ENCODE results near the gene MEIOC. TPM values are rescaled to one million over a fixed set of nuclear protein-coding genes. Genes with fewer than 3 reads are reported as not detected.

The MEIOC gene
- total and polyA plus RNA-seq, 9 of the 15 experiments (the other 6 are each of a cell fraction or from before 2014, with no cell fraction given): 0.04 to 0.23 (median 0.06) TPM; not detected in 5

GRCh38 chr17:44646280-44646679 lies 10.0 kb upstream of the MEIOC start:
- no peak for ATAC-seq
- Histone ChIP-seq H3K4me2 (ENCODE audit: insufficient read depth, low read length) (no peak overlapping the region), H4K20me1 (replicated peaks; ENCODE audit: control insufficient read depth, insufficient read depth, low read length) (no peaks in the 10 kb centered on the region), H3K79me2 (ENCODE audit: control insufficient read depth, insufficient read depth, low read length) (no peaks in the 10 kb centered on the region), H3K4me3 (no peak overlapping the region), H3K36me3 (ENCODE audit: control insufficient read depth, insufficient read depth, low read length) (no peaks in the 10 kb centered on the region), H3K9me3 (replicated peaks; ENCODE audit: control insufficient read depth, insufficient read depth, low read depth, low read length) (no peaks in the 10 kb centered on the region), H2AFZ (ENCODE audit: low read depth, low read length) (no peak overlapping the region), H3K9ac (ENCODE audit: insufficient read depth in 1 of 2, low read depth in 2 of 2, low read length in 2 of 2) (no peak overlapping the region), H3K9me1 (ENCODE audit: control insufficient read depth, insufficient read depth, low read length) (no peaks in the 10 kb centered on the region), H3K27me3 (ENCODE audit: control insufficient read depth in 2 of 2, insufficient read depth in 2 of 2, low read length in 2 of 2) (peaks cover 17 to 22% of the 10 kb centered on the region in 2 experiments), H3K4me1 (replicated peaks in 1 of 2; ENCODE audit: control insufficient read depth in 2 of 2, insufficient read depth in 2 of 2, low read length in 2 of 2) (peaks cover 0 to 3% of the 10 kb centered on the region in 2 experiments; a peak in 2 of 5 replicates), H3K27ac (ENCODE audit: extremely low read depth, low read depth, low read length) (no peak overlapping the region)
- no TSS peak for BruUV-seq (replicated peaks)
- FAIRE-seq: peak; percentile 42
- ChIA-PET POLR2A (interaction anchor here (1.2 kb wide), 1 partner anchor 123 kb away, joined by 3 read pairs; no protein-coding TSS in a partner anchor), CTCF (ENCODE audit: low intra/inter-chr PET ratio) (no interaction called here)
- DNase-seq (ENCODE audit: extremely low read depth in 1 of 4, low spot score in 3 of 4): no peak
- intact Hi-C loops (cut with micrococcal nuclease): no loop called here
- WGBS (ENCODE audit: insufficient coverage, low coverage, missing lambda C conversion rate): 10% methylated on average over 4 of the region's 4 CpGs
- in situ Hi-C loops (cut with MboI): no loop called here
- TF ChIP-seq SIN3A (IDR thresholded peaks at IDR 0.05; ENCODE audit: borderline replicate concordance in 2 of 2, control insufficient read depth in 1 of 2, low read depth in 2 of 2, low read length in 2 of 2): no peak
- no peak for TF ChIP-seq ZNF696 (CRISPR knock-in tag; conservative IDR thresholded peaks at IDR 0.05)
- TF ChIP-seq ZBTB40 (IDR thresholded peaks at IDR 0.05): peak; percentile 60; the same call in 1 of the 2 replicates
- no peak for TF ChIP-seq ZBTB40 (CRISPR knock-in tag; IDR thresholded peaks at IDR 0.05)

Measured in K562 (cell line).